Measurements from ENCODE around the gene CHRM5.

DNA sequence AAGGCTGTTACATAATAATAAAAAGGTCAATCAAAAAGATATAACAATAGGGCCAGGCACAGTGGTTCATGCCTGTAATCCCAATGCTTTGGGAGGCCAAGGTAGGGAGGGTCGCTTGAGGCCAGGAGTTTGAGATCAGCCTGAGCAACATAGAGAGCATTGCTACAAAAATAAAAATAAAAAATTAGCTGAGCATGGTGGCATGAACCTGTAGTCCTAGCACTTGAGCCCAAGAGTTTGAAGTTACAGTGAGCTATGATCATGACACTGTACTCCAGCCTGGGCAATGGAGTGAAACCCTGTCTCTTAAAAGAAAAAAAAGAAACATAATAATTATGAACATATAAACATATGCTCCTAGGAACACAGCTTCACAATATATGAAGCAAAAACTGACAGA, 41.4 kb downstream of the CHRM5 start:
- TF ChIP-seq EZH2phosphoT487 (IDR thresholded peaks at IDR 0.05; ENCODE audit: borderline replicate concordance) (no peak), CTCF (conservative IDR thresholded peaks at IDR 0.05; ENCODE audit: low read length) (no peak)
